ENCODE data around the gene ZMYM4.

DNA sequence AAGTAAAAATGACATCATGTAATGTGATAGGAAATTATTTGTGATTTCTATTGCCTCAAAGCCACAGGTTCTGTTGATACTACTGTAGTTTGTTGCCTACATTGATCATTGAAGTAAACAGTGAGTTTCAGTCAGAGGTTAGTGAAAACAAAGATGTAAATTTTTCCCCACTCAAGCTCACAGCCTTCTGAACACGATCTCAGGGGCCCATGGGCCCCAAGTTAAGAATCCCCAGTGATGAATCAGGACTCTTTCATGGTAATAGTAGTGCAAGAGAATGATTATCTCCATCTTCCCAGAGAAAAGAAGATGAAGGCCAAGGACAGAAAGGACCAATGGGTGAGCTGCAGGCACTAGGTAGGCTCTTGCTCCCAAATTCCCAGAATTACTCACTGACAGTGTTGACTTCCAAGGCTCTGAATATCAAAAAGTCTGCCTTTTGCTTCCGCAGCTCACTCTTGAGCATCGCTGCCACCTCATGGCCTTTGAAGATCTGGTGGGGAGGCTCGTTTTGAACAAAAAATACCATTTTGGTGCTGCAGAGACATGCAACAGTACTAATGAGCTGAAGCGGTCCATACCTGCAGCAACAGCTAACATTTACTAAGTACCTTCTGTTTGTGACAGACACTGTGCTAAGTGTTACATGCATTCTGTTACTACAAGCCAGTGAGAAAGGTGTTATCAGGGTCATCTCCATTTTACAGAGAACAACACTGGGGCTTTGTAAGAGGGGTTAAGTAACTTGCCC is 175.4 kb downstream of the ZMYM4 start:
- no peak for TF ChIP-seq CTCF (IDR thresholded peaks at IDR 0.05)
- no peak for TF ChIP-seq POLR2A (IDR thresholded peaks at IDR 0.05)

Measured in esophagus squamous epithelium (tissue), 4 donors.